ENCODE results near the gene THSD4. TPM values are rescaled to one million over a fixed set of nuclear protein-coding genes. Genes with fewer than 3 reads are reported as not detected.

Gene THSD4
- polyA plus RNA-seq, 2 of the 4 experiments (the other 2 are of a cell fraction), result 15.8 to 40.7 TPM

DNA sequence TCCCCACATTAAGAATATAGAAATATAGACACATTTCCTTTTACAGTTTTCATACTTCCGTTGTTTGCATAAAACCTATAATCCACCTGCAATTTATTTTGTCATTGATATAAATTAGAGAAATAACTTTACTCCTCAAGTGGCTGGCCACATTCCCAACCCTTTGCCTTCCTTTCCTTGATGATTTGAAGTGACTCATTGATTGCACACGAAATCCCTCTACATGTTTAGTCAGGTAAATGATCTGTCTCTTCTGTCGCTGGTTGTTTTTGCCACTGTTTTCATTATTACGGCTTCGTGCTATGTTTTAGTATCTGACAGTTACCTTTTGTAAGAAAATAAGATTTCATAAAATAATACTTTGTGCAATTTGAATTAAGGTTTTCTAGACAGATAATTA, 422.9 kb downstream of the THSD4 start:
- FAIRE-seq (no peak), ATAC-seq (no peak), DNase-seq (ENCODE audit: low read depth in 1 of 2, low spot score in 1 of 2) (no peak)
- ChIA-PET CTCF (interaction anchor here (0.6 to 1.2 kb wide), 2 partner anchors 13 to 206 kb away, joined by 3 to 4 read pairs; no protein-coding TSS in a partner anchor), POLR2A (no interaction called here)
- Histone ChIP-seq H3K4me2 (no peak overlapping the region), H3K9me3 (no peaks in the 10 kb centered on the region), H3K27ac (no peak overlapping the region), H3K4me1 (0 out of 3 replicates have a peak, but pooled peaks cover 6% of the 10 kb centered on the region), H3K4me3 (no peak overlapping the region)
- 73% methylated on average over 5 of the region's 5 CpGs for WGBS (ENCODE audit: missing lambda C conversion rate)
- TF ChIP-seq JUN (IDR thresholded peaks at IDR 0.05) (no peak), EP300 (IDR thresholded peaks at IDR 0.05) (no peak), RNF2 (IDR thresholded peaks at IDR 0.05; ENCODE audit: borderline replicate concordance, low read depth) (no peak), RFX5 (IDR thresholded peaks at IDR 0.05) (no peak), MAZ (IDR thresholded peaks at IDR 0.05; ENCODE audit: borderline replicate concordance, low read depth, low read length) (no peak), SREBF2 (IDR thresholded peaks at IDR 0.05) (no peak), BHLHE40 (IDR thresholded peaks at IDR 0.05; ENCODE audit: low read depth, low read length) (no peak), CBX8 (IDR thresholded peaks at IDR 0.05) (no peak), KDM5A (IDR thresholded peaks at IDR 0.05) (no peak), ESRRA (IDR thresholded peaks at IDR 0.05; ENCODE audit: borderline replicate concordance, low read length) (no peak)

GRCh38 chr15:71541746-71542145, 426.5 kb downstream of the THSD4 start:
- FAIRE-seq, result no peak
- ChIA-PET CTCF (no interaction called here), POLR2A (no interaction called here)
- no peak for TF ChIP-seq NPAS2 (CRISPR knock-in tag; IDR thresholded peaks at IDR 0.05; ENCODE audit: borderline replicate concordance)
- no peak for TF ChIP-seq CEBPB (IDR thresholded peaks at IDR 0.05)
- no peak for TF ChIP-seq HOXA7 (CRISPR knock-in tag; IDR thresholded peaks at IDR 0.05)
- TF ChIP-seq CBX2 (IDR thresholded peaks at IDR 0.05; ENCODE audit: borderline replicate concordance, low read depth), result no peak
- TF ChIP-seq PHF8 (IDR thresholded peaks at IDR 0.05; ENCODE audit: borderline replicate concordance, low read depth), result no peak
- TF ChIP-seq FOSB (CRISPR knock-in tag; IDR thresholded peaks at IDR 0.05), result no peak
- no peak for TF ChIP-seq FOSL2 (IDR thresholded peaks at IDR 0.05)
- no peak for TF ChIP-seq FOSL2 (CRISPR knock-in tag; IDR thresholded peaks at IDR 0.05)
- no peak for TF ChIP-seq JUN (IDR thresholded peaks at IDR 0.05)
- no peak for TF ChIP-seq ZSCAN20 (CRISPR knock-in tag; IDR thresholded peaks at IDR 0.05)
- no peak for TF ChIP-seq BHLHE40 (IDR thresholded peaks at IDR 0.05; ENCODE audit: low read depth, low read length)
- no peak for TF ChIP-seq CBX8 (IDR thresholded peaks at IDR 0.05)
- TF ChIP-seq, protein P1, sequence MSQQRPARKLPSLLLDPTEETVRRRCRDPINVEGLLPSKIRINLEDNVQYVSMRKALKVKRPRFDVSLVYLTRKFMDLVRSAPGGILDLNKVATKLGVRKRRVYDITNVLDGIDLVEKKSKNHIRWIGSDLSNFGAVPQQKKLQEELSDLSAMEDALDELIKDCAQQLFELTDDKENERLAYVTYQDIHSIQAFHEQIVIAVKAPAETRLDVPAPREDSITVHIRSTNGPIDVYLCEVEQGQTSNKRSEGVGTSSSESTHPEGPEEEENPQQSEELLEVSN (IDR thresholded peaks at IDR 0.05; ENCODE audit: borderline replicate concordance, low read depth), result no peak
- TF ChIP-seq KDM1A (IDR thresholded peaks at IDR 0.05; ENCODE audit: low read depth), result no peak
- no peak for TF ChIP-seq EHMT2 (IDR thresholded peaks at IDR 0.05; ENCODE audit: low read depth)
- TF ChIP-seq ELK1 (IDR thresholded peaks at IDR 0.05; ENCODE audit: low read depth, low read length), result no peak
- TF ChIP-seq SMC3 (IDR thresholded peaks at IDR 0.05), result no peak
- TF ChIP-seq GATA3 (IDR thresholded peaks at IDR 0.05; ENCODE audit: borderline replicate concordance), result no peak
- TF ChIP-seq, protein P2, sequence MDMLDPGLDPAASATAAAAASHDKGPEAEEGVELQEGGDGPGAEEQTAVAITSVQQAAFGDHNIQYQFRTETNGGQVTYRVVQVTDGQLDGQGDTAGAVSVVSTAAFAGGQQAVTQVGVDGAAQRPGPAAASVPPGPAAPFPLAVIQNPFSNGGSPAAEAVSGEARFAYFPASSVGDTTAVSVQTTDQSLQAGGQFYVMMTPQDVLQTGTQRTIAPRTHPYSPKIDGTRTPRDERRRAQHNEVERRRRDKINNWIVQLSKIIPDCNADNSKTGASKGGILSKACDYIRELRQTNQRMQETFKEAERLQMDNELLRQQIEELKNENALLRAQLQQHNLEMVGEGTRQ (IDR thresholded peaks at IDR 0.05), result no peak
- no peak for TF ChIP-seq RAD21 (conservative IDR thresholded peaks at IDR 0.05 in 1 of 2, IDR thresholded peaks at IDR 0.05 in 1 of 2)
- no peak for TF ChIP-seq EP300 (IDR thresholded peaks at IDR 0.05)
- ATAC-seq, result no peak
- H3K4me1 ChIP-seq, result 0 out of 3 replicates have a peak, but pooled peaks cover 6% of the 10 kb centered on the region
- WGBS (ENCODE audit: missing lambda C conversion rate), result 83% methylated on average over 2 of the region's 2 CpGs
- no peak overlapping the region for H3K4me2 ChIP-seq
- H3K4me3 ChIP-seq, result no peak overlapping the region
- no peak overlapping the region for H3K27ac ChIP-seq
- DNase-seq (ENCODE audit: low read depth in 1 of 2, low spot score in 1 of 2), result no peak
- no peaks in the 10 kb centered on the region for H3K9me3 ChIP-seq

Data from A549 (cell line).